ENCODE data around the gene ZNF343. TPM values are rescaled to one million over a fixed set of nuclear protein-coding genes. Genes with fewer than 3 reads are reported as not detected.

ZNF343 gene
- total and polyA plus RNA-seq, 2 donors (not counting 1 experiment from before 2014, with no cell fraction given): 11.2 to 15.0 TPM

DNA sequence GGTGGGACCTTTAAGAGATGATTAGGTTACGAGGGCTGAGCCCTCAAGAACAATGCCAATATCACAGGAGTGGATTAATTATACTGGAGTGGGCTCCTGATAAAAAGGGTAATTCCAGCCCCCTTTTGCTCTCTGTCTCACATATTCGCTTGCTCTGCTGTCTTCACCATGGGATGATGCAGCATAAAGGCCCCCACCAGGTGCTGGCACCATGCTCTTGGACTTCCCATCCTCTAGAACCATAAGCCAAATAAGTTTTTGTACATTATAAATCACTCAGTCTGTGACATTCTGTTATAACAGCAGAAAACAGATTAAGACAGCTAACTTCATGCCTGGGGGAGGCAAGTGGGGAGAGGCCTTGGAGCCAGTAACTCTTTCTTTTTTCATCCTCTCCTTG is 28.3 kb downstream of the ZNF343 start:
- Histone ChIP-seq H3K36me3 (ENCODE audit: control insufficient read depth, insufficient read depth, low read length) (peaks cover 13% of the 10 kb centered on the region), H4K20me1 (ENCODE audit: control insufficient read depth, extremely low read depth, insufficient read depth, low read length) (no peaks in the 10 kb centered on the region), H3K4me2 (ENCODE audit: extremely low read depth, insufficient read depth, low read length) (no peak overlapping the region), H3K4me3 (replicated peaks in 1 of 4; ENCODE audit: control extremely low read depth in 1 of 4, insufficient read depth in 1 of 4, low read depth in 3 of 4, low read length in 4 of 4) (no peak overlapping the region), H3K79me2 (ENCODE audit: control insufficient read depth, insufficient read depth, low read length) (no peaks in the 10 kb centered on the region), H3K27me3 (ENCODE audit: control insufficient read depth, insufficient read depth, low read length) (no peaks in the 10 kb centered on the region), H3K4me1 (ENCODE audit: control insufficient read depth, extremely low read depth, insufficient read depth, low read length) (no peaks in the 10 kb centered on the region), H2AFZ (ENCODE audit: low read length) (no peak overlapping the region), H3K27ac (ENCODE audit: insufficient read depth, low read length) (no peak overlapping the region), H3K9me3 (ENCODE audit: control insufficient read depth, insufficient read depth, low read depth, low read length) (no peaks in the 10 kb centered on the region), H3K9ac (ENCODE audit: insufficient read depth, low read length) (no peak overlapping the region)
- TF ChIP-seq CTCF (conservative IDR thresholded peaks at IDR 0.05 in 1 of 2, IDR thresholded peaks at IDR 0.05 in 1 of 2; ENCODE audit: low read depth in 1 of 2, low read length in 2 of 2): no peak
- TF ChIP-seq EZH2 (IDR thresholded peaks at IDR 0.05; ENCODE audit: low read length, missing control alignments): no peak
- DNase-seq (ENCODE audit: low read depth in 2 of 2): no peak

DNA sequence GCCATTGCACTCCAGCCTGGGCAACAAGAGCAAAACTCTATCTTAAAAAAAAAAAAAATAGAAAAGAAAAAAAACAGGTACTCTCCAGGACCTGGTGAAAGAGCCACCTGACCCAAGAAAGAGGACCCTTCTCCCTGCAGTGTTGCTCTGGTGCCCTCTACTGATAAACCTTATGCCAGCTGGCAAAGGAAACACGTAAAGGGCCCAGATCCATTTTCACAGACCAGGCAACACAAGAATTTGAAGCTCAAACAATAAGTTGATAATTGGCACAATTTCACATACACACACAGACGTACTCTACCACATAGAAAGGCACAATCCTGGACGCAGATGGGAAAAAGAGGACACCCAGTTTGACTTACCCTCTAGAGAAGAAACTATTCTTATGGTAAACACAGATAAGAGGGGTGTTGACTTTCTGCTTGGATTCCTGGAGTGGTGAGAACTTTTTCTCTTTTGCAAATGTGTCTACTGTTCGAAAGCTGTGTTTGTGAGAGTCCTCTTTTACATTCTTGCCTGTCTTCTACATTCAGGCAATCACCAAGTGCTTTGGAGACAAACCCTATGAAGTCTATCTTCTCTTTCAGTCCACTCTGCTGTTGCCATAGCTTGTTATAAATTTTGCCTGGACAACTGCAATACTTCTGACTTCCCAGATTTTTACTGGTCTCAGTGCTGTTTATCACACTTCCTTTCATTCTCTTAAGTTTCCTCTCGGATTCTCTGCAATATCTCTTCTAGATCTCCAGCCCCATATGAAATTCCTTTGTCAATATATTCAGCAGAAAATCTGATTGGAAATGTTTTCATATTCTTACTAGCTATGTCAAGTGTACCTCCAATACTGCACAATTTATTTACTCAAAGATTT is 31.7 kb downstream of the ZNF343 start:
- Histone ChIP-seq H3K4me1 (ENCODE audit: control insufficient read depth, extremely low read depth, insufficient read depth, low read length) (no peaks in the 10 kb centered on the region), H2AFZ (ENCODE audit: low read length) (no peak overlapping the region), H3K4me2 (ENCODE audit: extremely low read depth, insufficient read depth, low read length) (no peak overlapping the region), H3K79me2 (ENCODE audit: control insufficient read depth, insufficient read depth, low read length) (no peaks in the 10 kb centered on the region), H3K27ac (ENCODE audit: insufficient read depth, low read length) (no peak overlapping the region), H3K9ac (ENCODE audit: insufficient read depth, low read length) (no peak overlapping the region), H3K36me3 (ENCODE audit: control insufficient read depth, insufficient read depth, low read length) (no peaks in the 10 kb centered on the region), H3K4me3 (replicated peaks in 1 of 4; ENCODE audit: control extremely low read depth in 1 of 4, insufficient read depth in 1 of 4, low read depth in 3 of 4, low read length in 4 of 4) (no peak overlapping the region), H4K20me1 (ENCODE audit: control insufficient read depth, extremely low read depth, insufficient read depth, low read length) (no peaks in the 10 kb centered on the region), H3K27me3 (ENCODE audit: control insufficient read depth, insufficient read depth, low read length) (no peaks in the 10 kb centered on the region), H3K9me3 (ENCODE audit: control insufficient read depth, insufficient read depth, low read depth, low read length) (no peaks in the 10 kb centered on the region)
- TF ChIP-seq CTCF (conservative IDR thresholded peaks at IDR 0.05 in 1 of 2, IDR thresholded peaks at IDR 0.05 in 1 of 2; ENCODE audit: low read depth in 1 of 2, low read length in 2 of 2): no peak
- TF ChIP-seq EZH2 (IDR thresholded peaks at IDR 0.05; ENCODE audit: low read length, missing control alignments): no peak
- DNase-seq (ENCODE audit: low read depth in 2 of 2): no peak

- Histone ChIP-seq H3K4me1 (ENCODE audit: control insufficient read depth, extremely low read depth, insufficient read depth, low read length) (peaks cover under 1% of the 10 kb centered on the region), H3K27ac (ENCODE audit: insufficient read depth, low read length) (no peak overlapping the region), H4K20me1 (ENCODE audit: control insufficient read depth, extremely low read depth, insufficient read depth, low read length) (no peaks in the 10 kb centered on the region), H3K4me3 (replicated peaks in 1 of 4; ENCODE audit: control extremely low read depth in 1 of 4, insufficient read depth in 1 of 4, low read depth in 3 of 4, low read length in 4 of 4) (no peak overlapping the region), H3K9ac (ENCODE audit: insufficient read depth, low read length) (no peak overlapping the region), H3K4me2 (ENCODE audit: extremely low read depth, insufficient read depth, low read length) (no peak overlapping the region), H3K9me3 (ENCODE audit: control insufficient read depth, insufficient read depth, low read depth, low read length) (no peaks in the 10 kb centered on the region), H3K27me3 (ENCODE audit: control insufficient read depth, insufficient read depth, low read length) (no peaks in the 10 kb centered on the region), H2AFZ (ENCODE audit: low read length) (no peak overlapping the region), H3K36me3 (ENCODE audit: control insufficient read depth, insufficient read depth, low read length) (no peaks in the 10 kb centered on the region), H3K79me2 (ENCODE audit: control insufficient read depth, insufficient read depth, low read length) (no peaks in the 10 kb centered on the region)
- no peak for DNase-seq (ENCODE audit: low read depth in 2 of 2)
- TF ChIP-seq EZH2 (IDR thresholded peaks at IDR 0.05; ENCODE audit: low read length, missing control alignments) (no peak), CTCF (conservative IDR thresholded peaks at IDR 0.05 in 1 of 2, IDR thresholded peaks at IDR 0.05 in 1 of 2; ENCODE audit: low read depth in 1 of 2, low read length in 2 of 2) (no peak)
Measured at GRCh38 chr20:2475850-2476741, 32.6 kb downstream of the ZNF343 start.
